ENCODE measurements around the gene ZFHX2.

ZFHX2 gene

DNA sequence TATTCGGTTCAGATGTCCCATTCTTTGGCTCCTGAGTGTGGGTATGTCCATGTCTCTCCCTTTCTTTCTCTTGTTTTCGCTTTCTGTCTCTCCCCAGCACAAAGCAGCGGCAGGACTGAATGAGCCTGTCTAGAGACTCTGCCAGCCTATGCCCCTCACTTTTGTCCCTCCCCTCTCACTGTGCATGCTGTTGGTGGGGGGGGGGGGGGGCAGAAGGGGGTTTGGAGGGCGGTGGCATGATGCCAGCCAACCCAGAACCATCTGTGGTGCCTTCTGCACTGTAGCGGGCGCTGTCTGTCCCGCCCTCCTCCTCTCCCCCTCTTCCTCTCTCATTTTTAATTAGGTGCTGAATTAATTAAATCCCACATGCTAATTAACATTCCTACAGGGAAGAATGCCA, 64.3 kb downstream of the ZFHX2 start:
- DNase-seq (ENCODE audit: low spot score), result no peak
- in situ Hi-C loops (cut with MboI; ENCODE audit: low pct_unique_long_range_greater_than_20kb, low sequenced_read_pairs, unreplicated experiment), result loop anchor here (10.0 kb wide), 1 partner anchor 58 kb away; no protein-coding TSS in a partner anchor
- TF ChIP-seq, protein P1, sequence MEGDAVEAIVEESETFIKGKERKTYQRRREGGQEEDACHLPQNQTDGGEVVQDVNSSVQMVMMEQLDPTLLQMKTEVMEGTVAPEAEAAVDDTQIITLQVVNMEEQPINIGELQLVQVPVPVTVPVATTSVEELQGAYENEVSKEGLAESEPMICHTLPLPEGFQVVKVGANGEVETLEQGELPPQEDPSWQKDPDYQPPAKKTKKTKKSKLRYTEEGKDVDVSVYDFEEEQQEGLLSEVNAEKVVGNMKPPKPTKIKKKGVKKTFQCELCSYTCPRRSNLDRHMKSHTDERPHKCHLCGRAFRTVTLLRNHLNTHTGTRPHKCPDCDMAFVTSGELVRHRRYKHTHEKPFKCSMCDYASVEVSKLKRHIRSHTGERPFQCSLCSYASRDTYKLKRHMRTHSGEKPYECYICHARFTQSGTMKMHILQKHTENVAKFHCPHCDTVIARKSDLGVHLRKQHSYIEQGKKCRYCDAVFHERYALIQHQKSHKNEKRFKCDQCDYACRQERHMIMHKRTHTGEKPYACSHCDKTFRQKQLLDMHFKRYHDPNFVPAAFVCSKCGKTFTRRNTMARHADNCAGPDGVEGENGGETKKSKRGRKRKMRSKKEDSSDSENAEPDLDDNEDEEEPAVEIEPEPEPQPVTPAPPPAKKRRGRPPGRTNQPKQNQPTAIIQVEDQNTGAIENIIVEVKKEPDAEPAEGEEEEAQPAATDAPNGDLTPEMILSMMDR (IDR thresholded peaks at IDR 0.05; ENCODE audit: extremely low read depth, insufficient read depth, missing control alignments), result no peak

DNA sequence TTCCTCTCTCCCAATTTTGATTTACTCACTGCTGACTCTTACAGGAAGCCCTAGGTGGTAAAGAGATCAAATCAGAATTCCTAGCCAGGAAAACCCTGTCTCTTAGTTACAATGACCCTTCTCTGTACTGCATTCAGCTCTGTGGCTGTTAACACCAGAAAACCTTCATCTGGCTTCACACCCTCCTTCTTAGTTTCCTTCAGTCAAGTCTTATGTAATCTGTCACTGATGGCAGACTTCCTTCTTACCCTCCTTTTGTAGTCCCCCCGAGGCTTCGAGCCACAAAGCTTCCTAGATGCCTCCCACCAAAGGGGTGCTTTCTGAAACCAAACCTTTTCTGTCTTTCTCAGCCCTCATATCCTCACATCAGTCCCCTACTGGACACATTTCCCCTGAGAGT, 65.5 kb downstream of the ZFHX2 start:
- TF ChIP-seq, protein P1 (IDR thresholded peaks at IDR 0.05; ENCODE audit: extremely low read depth, insufficient read depth, missing control alignments), result no peak
- DNase-seq (ENCODE audit: low spot score), result no peak
- in situ Hi-C loops (cut with MboI; ENCODE audit: low pct_unique_long_range_greater_than_20kb, low sequenced_read_pairs, unreplicated experiment), result loop anchor here (10.0 kb wide), 1 partner anchor 59 kb away; no protein-coding TSS in a partner anchor

DNA sequence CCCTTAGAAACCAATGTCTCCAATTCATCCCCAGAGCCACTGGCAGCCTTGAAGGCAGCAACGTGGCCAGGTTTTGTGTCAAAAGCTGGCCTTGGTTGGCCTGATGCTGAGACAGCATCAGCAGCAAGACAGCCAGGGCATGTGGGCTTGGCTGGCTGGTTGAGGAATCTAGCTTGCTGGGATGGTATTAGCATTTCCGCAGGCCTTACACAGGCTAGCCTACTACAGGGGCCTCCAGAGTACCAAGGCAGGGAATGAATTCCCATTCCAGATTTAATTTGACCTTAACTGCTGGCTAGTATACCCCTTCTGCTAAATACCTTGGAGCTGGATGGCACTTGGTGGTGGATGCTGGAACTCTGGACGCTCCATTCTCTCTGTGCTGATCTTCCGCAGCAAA, 66.2 kb downstream of the ZFHX2 start:
- DNase-seq (ENCODE audit: low spot score), result no peak
- in situ Hi-C loops (cut with MboI; ENCODE audit: low pct_unique_long_range_greater_than_20kb, low sequenced_read_pairs, unreplicated experiment), result loop anchor here (10.0 kb wide), 1 partner anchor 59 kb away; no protein-coding TSS in a partner anchor
- TF ChIP-seq, protein P1 (IDR thresholded peaks at IDR 0.05; ENCODE audit: extremely low read depth, insufficient read depth, missing control alignments), result no peak

DNA sequence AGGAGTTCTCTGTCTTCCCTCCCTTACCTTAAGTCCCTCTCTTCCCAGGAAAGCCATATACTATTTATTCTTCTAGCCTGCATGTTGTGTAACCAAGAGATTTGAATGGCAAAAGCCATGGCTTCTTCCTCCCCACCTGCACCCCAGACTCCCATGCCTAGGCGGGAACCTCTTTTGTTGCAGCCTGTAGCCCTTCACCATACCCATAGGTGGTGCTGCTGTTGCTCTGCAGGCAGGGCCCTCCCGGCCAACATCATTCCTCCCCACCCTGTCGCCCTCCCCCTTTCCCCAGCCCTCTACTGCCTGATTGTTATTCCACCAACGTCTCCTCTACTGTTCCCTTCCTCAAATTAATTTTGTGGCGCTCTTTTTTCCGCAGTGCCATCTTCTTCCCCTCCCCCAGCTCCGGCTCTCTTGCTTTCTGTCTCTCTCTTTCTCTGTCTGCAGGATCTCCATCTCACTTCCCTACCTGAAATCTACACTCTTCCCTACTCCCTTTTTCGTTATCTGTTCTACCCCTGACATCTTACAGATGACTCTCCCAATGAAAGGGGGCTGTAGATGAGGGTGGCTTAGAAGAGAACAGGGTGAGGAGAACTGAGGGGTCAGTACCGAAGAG, 68.2 kb downstream of the ZFHX2 start:
- in situ Hi-C loops (cut with MboI; ENCODE audit: low pct_unique_long_range_greater_than_20kb, low sequenced_read_pairs, unreplicated experiment), result loop anchor here (10.0 kb wide), 1 partner anchor 61 kb away; no protein-coding TSS in a partner anchor
- DNase-seq (ENCODE audit: low spot score), result peak; percentile 18

DNA sequence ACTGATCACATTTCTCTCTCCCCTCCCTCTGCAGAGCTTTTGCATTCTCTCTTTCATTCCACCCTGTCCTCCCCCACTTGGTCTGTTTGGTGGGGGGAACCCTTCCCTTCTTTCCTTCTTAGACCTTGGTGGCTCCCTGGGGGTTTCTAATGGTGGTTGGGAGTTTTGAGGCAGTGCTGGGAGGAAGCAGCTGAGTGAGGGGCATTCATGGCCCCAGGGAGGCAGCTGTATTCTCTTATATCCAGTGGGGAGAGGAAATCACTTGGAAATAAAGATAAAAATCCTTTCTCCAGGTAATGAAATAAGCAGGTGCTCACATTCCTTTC, 68.8 kb downstream of the ZFHX2 start:
- TF ChIP-seq, protein P1 (IDR thresholded peaks at IDR 0.05; ENCODE audit: extremely low read depth, insufficient read depth, missing control alignments), result no peak
- DNase-seq (ENCODE audit: low spot score), result no peak
- in situ Hi-C loops (cut with MboI; ENCODE audit: low pct_unique_long_range_greater_than_20kb, low sequenced_read_pairs, unreplicated experiment), result loop anchor here (10.0 kb wide), 1 partner anchor 62 kb away; no protein-coding TSS in a partner anchor

More for the DNA sequence above, 68.2 kb downstream of the ZFHX2 start:
- TF ChIP-seq, protein P1 (IDR thresholded peaks at IDR 0.05; ENCODE audit: extremely low read depth, insufficient read depth, missing control alignments), result peak; percentile 58

DNA sequence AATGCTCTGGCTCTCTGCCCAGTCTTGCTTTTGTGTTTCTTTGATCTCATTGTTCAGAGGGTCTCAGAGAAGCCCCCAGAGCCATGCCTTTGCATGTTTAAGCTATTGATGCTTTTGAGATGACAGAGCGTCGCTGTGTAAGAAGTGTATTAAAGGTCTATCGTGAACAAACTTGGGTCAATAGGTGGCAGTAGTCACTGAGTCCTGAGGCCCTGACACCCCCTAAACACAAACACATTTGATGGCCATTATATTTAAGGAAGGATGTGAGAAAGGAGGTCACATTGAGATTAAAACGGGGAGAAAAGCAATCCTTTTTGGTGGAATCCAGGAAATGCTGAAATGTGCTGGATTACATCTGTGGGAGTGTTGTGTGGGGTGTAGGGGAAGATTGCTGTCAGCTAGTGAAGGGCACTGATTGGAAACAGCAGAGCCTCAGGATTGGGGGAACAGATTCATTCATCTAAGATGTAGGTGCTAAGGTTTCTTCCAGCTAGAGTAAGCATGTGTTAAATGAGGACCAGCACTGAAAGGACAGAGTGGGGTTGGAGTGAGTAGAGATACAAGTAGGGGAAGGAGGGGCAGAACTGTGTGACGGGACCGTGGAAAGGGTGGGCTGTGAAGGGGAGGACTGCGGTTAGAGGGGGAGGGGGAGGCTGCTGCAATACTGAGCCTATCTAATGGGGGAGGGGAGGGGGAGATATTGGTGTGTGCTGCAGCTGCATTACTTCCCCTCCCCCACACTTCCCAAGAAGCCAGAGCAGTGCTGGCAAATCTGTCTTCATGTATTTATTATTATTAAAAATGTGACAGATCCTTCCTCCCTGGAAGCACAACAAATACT, 69.4 kb downstream of the ZFHX2 start:
- in situ Hi-C loops (cut with MboI; ENCODE audit: low pct_unique_long_range_greater_than_20kb, low sequenced_read_pairs, unreplicated experiment), result loop anchor here (10.0 kb wide), 1 partner anchor 63 kb away; no protein-coding TSS in a partner anchor

More for the DNA sequence above, 69.4 kb downstream of the ZFHX2 start:
- DNase-seq (ENCODE audit: low spot score), result no peak
- TF ChIP-seq, protein P1 (IDR thresholded peaks at IDR 0.05; ENCODE audit: extremely low read depth, insufficient read depth, missing control alignments), result peak; percentile 5
